Hematopoietic multipotent progenitor cell treated with erythropoietin and hydrocortisone succinate and interleukin-3 and kit ligand, for 17 days (in vitro differentiated cells): Measurements from ENCODE around the gene RBM20.

Experiments
- DNase-seq: peaks from one replicate; pipeline ENCODE4 v3.0.0-alpha.2; 2015; ENCODE audit warnings: low spot score

The RBM20 gene

DNA sequence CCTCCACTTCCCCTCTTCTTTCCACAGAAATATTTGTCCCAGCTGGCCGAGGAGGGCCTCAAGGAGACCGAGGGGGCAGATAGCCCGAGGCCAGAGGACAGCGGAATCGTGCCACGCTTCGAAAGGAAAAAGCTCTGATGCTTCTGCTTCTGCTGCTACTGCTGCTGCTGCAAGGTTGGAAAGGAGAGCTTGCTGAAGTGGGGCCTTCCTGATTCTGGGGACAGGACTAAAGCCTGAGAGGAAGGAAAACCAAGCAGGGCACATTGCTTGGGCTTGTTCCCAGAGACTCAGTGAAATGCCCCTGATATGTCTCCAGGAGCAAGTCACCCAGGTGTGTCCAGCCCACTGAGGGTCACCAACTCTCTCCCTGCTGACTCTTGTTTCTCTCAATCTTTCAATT, 191.7 kb downstream of the RBM20 start:
- no peak for DNase-seq

DNA sequence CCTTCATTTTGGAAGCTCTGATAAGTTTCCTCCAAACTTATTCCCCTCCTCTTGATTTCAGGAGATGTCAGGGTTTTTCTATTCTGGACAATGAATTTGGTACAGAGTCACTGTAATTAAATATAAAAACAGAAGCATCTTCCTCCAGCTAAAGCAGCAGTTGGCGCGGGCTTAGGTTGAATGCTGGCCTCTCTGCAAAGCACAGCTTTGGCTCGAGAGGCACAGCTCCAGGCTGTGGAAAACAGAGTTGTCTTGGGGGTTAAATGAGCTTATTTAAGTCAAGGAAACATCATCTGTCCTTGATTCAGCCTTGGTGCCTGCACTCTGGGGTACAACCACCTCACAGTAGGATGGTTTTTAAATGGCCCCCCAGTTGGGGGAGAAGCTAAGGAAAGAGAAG, 192.6 kb downstream of the RBM20 start:
- no peak for DNase-seq

DNA sequence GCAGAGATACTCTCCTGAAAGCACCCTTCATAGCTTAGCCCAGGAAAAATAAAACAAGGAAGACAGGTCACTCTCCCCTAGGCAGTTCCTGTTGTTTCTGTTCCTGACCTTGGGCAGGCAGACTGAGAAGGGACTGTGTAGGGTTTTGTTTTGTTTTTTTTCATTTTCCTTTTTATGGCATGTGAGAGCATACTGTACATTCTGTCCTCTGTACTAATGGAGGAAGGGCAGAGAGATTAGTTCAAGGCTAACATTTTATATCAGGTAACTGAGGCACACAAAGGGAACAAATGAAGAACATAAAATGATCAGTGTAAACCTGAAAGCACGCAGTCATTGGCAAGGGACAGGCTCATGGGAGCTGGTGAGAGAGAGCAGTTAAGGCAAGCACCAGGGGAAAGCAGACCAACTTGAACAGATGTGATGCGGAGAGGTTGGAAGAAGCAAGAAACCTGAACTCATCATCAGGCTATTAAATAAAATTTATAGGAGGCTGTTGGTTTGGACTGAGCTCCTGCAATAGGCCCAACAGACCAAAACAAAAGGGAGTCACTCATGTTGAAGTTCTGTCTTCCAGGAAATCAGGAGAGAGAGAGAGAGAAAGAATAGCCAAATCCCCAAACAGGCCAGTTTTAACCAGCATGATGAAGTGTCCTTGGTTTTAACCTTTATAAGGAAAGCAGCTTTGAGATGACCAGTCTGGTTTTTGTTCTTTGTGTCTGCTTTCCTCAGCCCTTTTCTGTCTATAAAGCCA, 193.5 kb downstream of the RBM20 start:
- DNase-seq, result no peak

DNA sequence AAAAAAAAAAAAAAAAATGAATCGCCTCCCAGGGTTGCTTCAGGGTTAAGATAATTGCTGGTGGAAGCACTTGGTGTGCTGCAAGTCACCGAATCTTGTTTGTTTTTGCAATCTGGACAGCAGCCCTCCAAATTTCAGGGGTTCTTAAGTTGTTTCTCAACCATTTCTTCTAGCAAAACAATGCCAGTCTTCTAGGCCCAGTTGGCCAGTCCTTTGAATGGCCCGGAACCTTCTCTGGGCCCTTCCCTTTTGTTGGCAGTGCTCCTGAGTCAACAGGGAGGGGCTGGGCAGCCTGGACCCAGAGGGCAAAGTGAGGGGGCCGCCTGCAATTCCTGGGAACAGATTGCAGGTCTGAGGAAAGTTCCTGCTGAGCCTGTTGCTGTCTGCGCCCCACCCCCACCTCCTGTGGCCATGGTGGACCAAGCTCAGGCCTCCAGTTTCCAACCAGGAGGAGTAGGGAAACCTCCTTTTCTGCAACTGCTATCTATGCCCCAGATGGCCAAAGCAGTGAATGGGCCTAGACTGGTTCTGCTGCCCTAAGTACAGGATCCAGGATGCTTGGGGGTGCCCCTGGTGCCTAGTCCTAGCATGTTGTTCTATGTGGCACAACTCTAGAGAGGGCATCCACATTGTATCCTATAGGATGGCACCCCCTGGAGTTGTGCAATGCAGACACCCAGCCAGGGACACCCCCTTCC, 196.2 kb downstream of the RBM20 start:
- no peak for DNase-seq

DNA sequence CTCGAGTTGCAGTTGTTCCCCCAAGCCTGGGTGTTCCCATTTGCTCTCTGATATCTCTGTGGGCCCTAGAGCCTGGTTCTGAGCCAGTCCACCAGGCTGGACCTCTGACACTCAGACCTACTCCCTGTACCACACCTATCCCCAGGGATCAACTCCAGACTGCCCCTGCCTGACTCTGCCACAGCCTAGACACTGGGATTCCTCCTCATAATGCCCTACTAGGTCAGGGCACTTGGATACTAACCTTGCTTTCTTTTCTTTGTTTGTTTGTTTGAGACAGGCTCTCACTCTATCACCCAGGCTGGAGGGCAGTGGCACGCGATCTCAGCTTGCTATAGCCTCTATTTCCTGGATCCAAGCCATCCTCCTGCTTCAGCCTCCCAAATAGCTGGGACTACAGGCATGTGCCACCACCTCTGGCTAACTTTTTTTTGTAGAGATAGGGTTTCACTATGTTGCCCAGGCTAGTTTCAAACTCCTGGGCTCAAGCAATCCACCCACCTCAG, 196.8 kb downstream of the RBM20 start:
- DNase-seq, result no peak

DNA sequence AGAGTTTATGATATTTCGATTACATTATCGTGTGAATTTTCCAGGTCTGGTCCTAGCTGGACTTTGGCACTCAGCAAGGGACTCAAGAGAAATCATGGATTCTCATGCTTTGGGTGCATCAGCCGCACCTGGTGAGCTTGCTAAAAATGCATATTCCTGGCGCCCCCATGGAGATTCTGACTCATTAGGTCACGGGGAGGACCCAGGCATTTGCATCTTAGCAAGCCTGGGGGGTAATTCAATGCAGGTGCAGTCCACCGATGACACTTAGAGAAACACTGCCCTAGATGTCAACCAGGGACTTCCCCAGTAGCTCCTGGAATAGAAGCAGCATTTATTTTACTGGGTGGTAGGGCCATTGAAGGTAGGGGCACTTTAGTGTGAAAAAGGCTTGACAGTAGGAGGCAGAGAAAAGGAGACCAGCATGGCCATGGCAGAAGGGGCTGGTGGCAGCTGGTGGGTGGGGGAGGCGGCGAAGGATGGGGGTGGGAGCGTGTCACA, 197.7 kb downstream of the RBM20 start:
- no peak for DNase-seq

DNA sequence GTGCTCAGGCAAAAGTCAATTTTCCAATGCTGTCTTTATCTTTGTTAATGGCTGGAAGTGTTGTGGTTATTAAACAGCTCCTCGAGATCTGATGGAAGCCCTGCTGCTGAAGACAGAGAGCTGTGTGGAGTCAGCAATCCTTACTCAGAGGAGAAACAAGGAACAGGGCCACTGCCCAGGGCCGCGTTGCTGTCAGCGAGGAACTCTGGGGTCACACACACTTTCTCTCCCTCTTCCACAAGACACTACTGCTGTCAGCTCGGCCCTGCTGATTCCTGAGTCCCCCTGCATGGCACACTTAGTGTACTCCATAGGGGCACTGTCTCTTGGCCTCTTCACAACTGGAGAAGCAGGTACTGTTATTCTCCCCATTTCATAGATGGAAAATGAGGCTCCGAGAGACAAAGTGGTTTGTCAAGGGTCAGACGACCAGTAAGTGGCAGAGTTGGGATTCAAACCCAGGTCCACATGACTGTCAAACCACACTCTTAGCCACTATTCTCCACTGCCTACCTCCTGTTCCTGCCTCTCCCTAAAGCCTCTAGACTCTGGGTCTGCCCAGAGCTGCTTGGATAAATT, 198.3 kb downstream of the RBM20 start:
- no peak for DNase-seq

DNA sequence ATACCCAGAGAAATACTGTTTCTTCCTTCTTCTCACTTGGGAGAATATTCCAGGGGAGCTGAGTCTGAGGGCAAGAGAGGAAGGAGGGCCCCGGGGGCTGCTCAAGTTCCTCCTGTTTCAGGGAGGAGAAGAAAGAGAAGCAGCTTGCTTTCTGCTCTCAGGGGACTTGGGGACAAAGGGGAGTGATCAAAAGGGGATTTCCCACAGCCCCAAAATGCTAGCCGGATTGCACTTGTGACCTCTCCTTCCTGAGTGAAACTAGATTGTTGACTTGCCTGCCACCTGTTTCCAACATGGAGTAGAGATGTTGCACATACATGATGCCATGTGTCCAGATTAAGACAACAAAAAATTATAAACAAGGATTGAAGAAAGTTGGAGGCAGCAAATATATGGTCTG, 198.9 kb downstream of the RBM20 start:
- DNase-seq, result no peak

DNA sequence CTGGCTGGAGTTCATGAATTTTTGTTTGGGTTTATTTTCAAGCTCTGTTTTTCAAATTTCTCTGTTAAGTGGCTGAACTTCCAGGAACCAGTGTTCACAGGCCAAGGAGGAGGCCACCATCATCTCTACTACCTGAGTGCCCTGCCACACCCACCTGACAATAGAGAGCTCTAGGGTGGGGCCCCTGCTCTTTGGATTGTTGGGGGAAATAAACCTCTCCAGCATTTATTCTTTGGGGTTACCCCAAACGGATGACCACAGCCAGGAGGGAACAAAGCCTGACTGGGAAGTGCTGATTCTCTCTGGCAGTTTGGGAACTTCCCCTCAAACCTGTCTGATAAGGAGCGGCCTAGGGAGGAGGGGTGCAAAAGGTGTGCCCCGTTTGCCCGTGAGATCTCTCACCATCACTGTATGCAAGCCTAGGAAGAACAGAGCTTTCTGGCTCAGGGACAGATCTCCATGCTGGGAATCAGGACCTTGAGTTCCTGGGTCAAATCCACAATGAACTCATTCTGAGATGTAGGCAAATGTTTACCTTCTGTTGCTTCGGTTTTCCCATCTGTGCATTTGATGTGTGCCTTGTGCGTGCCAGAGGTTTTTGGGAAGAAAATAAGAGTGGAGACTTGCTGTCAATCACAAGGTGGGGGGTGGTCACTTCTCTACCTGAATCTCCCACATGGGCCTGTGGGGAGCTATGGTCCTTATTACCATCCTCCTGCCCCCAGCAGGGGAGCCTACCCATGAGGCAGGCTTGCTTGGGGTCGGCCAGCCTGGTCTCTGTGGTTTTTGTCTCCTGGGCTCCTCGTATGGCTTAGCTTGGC, 199.9 kb downstream of the RBM20 start:
- no peak for DNase-seq

DNA sequence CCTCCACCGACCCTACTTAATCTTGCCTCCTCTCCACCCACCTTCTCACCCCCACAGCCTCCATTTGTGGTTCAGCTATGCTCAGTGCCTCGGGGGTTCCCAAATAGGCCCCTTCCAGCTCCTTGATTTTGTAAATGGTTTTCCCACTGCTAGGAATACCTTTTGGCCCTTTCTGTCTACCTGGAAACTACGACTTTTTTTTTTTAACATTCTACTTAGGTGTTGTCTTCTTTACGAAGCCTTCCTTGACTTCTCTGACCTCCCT, 200.4 kb downstream of the RBM20 start:
- no peak for DNase-seq

DNA sequence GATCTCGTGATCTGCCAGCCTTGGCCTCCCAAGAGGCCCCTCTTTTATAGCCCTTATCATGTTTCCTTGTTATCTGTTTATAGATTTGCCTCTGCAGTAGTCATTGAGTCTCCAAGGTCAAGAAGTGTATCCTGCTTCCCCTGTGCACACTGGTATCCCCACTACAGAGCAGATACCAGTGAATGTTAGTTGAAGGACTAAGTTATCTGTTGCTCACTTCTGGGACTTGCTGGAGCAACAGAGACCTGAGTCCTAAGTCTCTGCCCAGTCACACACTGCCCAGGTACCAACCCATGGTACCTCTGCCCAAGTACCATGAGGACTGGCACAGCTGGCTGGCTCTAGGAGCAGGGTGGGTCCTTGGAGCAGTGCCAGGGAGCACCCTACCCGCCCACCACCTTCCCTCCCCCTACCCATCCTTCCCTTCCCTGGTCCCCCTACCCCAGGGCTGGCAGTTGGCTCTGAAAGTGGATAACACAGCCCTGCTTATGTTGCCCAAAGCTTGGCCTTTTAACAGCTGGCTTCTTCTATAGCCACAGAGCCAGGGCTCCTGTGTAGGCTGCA, 201.1 kb downstream of the RBM20 start:
- no peak for DNase-seq

DNA sequence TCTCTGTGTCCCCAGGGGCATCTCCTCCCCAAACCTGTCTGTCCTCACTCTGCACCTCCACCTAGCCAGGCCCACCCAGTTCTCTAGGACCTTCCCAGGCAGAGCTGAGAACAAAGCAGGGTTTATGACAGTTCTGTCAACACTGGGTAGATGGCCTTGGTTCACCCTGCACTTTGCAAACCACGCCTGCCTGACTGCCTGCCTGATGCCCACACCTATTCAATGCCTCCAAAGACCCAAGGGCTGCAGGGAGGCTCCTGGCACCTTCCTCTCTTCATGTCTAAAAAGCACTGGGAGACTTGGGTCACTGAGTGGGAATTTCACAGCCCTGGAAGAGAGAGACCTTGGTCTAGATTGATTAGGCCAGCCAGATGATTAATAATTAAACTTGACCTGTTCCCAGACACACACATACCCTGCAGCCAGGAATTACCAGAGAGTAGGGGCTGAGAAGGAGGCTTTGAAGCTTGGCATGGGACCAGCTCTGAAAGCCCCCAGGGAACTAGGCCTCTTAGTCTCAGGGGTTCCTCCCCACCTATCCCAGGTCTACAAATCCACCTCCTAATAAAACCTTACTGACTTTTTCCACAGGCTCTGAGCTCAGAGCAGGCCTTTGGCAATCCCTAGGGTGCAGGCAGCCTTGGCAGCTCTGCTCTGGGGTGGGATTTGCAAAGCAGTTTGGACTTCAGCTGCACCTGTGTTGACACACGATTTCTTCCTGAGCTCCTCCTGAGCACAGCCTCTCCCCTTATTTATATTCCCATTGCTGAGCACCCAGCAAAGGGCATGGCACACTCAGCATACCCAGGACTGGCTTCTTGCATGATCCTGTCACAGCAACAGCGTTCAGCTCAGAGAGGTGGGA, 201.9 kb downstream of the RBM20 start:
- no peak for DNase-seq

DNA sequence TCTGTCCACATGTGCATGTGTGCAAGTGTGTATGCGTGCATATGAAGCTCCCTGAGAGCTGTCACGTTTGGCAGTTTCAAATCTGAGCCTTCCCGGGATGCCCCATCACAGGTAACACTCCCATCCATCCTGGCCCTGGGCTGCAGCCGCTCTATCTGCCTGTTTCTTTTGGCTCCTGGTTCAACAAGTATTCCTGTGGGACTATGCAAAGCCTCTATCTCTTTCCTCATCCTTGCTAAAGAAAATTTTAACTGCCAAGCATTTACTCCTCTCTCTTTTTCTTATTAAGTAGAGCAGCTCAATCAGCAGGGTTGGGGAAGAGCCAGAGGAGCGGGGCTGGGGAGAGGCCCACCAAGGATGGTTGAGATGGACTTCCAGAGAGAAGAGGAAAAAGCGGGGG, 203.2 kb downstream of the RBM20 start:
- DNase-seq, result no peak

DNA sequence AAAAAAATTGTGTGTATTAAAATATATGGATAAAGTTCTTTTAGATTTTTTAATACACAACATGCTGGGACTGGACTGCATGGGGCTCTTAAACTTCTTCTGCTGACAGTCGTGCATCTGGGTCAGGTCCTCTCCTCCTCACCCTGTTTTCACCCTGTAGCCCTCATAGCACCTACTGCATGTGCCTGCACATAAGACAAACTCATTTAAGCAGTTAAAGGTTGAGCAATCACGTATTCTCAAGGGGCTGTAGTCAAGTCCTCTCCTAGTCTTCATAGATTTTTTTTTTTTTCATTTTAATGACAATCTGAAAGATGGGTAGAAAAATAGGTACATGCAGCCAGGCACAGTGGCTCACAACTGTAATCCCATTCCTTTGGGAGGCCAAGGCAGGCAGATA, 204.0 kb downstream of the RBM20 start:
- DNase-seq, result no peak

DNA sequence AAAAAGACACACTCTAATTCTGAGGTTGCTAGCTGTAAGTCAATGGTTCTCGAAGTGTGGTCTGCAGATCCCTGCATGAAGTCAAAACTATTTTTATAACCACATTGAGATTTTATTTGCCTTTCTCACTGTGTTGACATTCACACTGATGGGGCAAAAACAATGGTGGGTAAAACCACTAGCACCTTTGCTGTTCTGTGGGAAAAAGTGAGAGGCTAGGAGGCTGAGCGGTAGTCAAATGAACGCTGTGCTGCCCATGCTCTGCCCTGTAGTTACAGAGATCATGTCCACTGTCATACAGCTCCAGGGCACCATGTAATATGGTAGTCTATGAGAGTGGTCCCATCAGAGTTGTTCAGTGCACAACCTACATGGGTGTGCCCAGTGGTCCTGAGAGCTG, 206.0 kb downstream of the RBM20 start:
- no peak for DNase-seq

DNA sequence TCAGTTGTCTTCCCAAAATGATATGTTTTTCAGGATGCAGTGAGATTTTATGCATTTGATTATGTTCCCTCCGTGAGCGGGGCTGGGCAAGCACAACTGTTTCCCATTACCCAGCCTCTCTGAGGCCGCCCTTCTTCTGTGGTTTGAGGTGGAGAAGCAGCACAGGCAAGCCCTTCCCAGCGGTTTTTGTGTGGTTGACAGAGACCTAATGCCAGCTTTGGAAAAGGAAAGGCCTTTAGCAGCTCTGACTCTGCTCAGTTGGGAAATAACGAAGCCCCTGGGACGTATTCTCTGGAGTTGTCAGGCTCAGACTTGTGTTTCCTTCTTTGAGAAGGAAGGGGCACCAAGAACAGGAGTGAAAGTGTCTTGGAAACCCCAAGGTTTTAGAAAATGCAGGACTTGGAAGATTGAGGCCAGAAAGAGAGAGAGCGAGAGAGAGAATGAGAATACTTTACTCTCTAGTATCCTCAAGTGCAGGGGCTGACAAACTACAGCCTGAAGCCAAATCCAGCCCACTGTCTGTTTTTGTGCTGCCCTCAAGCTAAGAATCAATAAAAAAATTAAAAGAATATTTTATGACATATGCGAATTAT, 207.0 kb downstream of the RBM20 start:
- DNase-seq, result no peak

DNA sequence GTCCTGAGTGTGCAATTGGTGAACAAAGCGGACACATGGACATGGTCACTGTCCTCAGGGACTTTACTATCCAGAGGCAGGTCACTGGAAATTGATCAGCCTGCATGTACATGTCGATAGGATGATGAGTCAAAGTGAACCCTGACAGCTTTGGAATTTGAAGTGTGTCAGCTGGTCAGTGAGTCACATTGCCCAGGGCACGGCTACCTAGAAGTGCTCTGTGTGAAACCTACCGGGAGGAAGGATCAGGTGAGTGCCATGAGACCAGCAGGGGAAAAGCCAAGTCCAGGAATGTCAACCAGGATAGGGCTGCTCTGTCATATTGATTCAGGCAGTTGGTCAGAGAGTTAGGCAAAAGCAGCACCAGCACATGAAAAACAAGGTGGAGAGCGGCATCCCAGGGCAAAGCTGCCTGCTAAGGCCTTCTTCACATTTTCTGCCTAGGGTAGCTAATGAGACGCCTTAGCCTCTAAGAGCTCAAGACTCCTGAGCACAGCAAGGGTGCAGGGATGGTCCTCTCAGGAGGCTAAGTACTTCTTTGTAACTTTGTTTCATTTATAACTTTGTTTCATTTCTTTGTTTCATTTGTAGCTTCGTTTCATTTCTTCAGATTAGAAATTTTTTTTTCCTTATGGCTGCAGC, 208.2 kb downstream of the RBM20 start:
- DNase-seq, result no peak

DNA sequence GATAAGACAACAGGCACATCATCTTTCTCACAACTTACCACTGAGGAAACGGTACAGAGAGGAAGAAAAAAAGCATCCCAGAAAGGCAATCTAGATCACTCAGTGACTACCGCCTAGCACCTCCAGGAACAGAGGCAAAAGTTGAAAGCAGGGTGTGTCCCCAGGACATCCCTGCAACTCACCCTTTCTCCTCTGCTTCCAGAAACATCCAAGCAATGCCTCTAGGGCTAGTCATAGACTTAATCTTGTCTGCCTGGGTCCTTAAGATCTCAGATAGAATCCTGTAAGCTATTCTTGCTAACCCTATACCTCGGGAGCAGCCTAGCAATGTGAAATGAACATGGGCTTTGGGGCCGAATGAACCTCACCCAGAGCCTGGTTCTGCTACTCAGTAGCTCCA, 208.8 kb downstream of the RBM20 start:
- DNase-seq, result no peak

DNA sequence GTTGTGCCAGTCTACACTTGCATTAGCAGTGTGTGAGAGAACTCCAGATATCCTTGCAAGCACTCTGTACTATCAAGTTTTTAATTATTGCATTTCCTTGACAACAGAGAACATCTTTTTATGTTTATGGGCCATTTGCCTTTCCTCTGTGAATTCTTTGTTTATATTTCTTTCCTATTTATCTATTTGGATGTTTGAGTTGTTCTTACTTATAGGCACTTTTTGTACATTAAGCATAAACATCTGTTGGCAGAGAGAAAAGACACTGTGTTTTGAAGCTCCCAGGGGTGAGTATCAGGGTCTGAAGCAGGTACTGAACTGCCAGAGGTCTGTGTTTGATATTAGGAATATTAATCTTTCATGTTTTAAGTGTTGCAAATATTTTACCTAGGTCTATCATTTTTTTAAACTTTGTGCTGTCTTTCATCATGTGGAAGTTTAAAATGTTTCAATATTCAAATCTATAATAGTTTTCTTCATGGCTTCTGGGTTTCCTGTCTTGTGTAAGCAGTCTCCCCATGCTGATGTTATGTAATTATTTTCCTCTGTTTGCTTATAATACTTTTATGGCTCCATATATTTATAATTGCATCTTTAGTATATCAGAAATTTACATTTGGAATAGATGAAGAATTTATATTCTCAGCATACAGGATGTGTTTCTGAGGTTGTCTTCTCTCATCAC, 209.9 kb downstream of the RBM20 start:
- DNase-seq, result no peak
